HepG2 (cell line): ENCODE data around the gene IGHMBP2. TPM values are rescaled to one million over a fixed set of nuclear protein-coding genes. Genes with fewer than 3 reads are reported as not detected.

Source experiments
- ATAC-seq: fragments of 200-7000 bp; cut with Tn5 transposase; 3 replicates; pipeline ENCODE4 v1.9.1; 2020; ENCODE audit warnings: mild to moderate bottlenecking, moderate library complexity
- BruUV-seq: library from RNA; stranded (reverse); fragments of 400-500 nt; replicated peaks from 2 replicates; lab custom pipeline; 2021; lab: Mats Ljungman, UMichigan
- CTCF ChIA-PET: fragments of 300-600 bp; formaldehyde crosslinking; extraction: SDS; loops from one replicate; lab custom pipeline; 2021; ENCODE audit warnings: low total read pairs, inconsistent platforms, low intra/inter-chr PET ratio; lab: Yijun Ruan, JAX
- POLR2A ChIA-PET: fragments of 350-600 bp; sonication (Branson Sonifier 250); formaldehyde crosslinking; loops from one replicate; lab custom pipeline; 2020; ENCODE audit warnings: antibody characterized with exemption, inconsistent platforms; lab: Yijun Ruan, JAX
- DNase-seq: peaks from one replicate; pipeline ENCODE4 v3.0.0-alpha.2; 2015; ENCODE audit warnings: low spot score
- FAIRE-seq: peaks from 3 replicates; lab custom pipeline; 2011; peaks lifted over from hg19 to GRCh38; lab: Jason Lieb, UNC
- H2AFZ ChIP-seq: one replicate; pipeline ENCODE4 v1.6.1; 2011; ENCODE audit warnings: low read length, inconsistent platforms
- H3K27ac ChIP-seq: fragments of 300-600 bp; 3 replicates; pipeline ENCODE4 v1.8.0; 2011; ENCODE audit warnings: mixed run types, mild to moderate bottlenecking, mixed read lengths, low read length, inconsistent platforms; ENCODE audit not compliant: insufficient read depth; ENCODE audit errors: extremely low read length
- H3K27me3 ChIP-seq, 2 experiments: fragments of 200-600 bp in 1 of 2; 2 replicates in 1 of 2; 3 replicates in 1 of 2; pipeline versions ENCODE4 v1.6.0 to v1.8.0; 2011; ENCODE audit warnings: low read length in 2 of 2, mild to moderate bottlenecking in 2 of 2, moderate library complexity in 2 of 2, inconsistent platforms in 1 of 2; ENCODE audit not compliant: insufficient read depth in 2 of 2, control insufficient read depth in 1 of 2
- H3K36me3 ChIP-seq, 2 experiments: fragments of 200-600 bp in 1 of 2; replicated peaks in 1 of 2; 2 replicates in 1 of 2; 3 replicates in 1 of 2; pipeline versions ENCODE4 v1.5.1 to v1.8.0; 2011; ENCODE audit warnings: low read length in 2 of 2, inconsistent platforms in 1 of 2; ENCODE audit not compliant: insufficient read depth in 2 of 2, control insufficient read depth in 1 of 2
- H3K4me1 ChIP-seq: 2 replicates; pipeline ENCODE4 v1.5.1; 2012; ENCODE audit warnings: low read length, inconsistent platforms; ENCODE audit not compliant: insufficient read depth
- H3K4me2 ChIP-seq: 2 replicates; pipeline ENCODE4 v1.6.0; 2011; ENCODE audit warnings: low read depth, low read length, inconsistent platforms
- H3K4me3 ChIP-seq, 3 experiments: fragments of 200-600 bp in 1 of 3; sonication (generic), shearing (Covaris generic) in 1 of 3; replicated peaks in 1 of 3; 2 replicates each; pipeline ENCODE4 v1.5.1; 2011 to 2016; ENCODE audit warnings: low read length in 3 of 3, inconsistent platforms in 2 of 3, low read depth in 2 of 3, mild to moderate bottlenecking in 2 of 3, control low read depth in 1 of 3, mixed read lengths in 1 of 3; ENCODE audit not compliant: insufficient read depth in 1 of 3
- H3K79me2 ChIP-seq: one replicate; pipeline ENCODE4 v1.6.1; 2011; ENCODE audit warnings: low read length, inconsistent platforms; ENCODE audit not compliant: insufficient read depth
- H3K9ac ChIP-seq: 2 replicates; pipeline ENCODE4 v1.6.0; 2011; ENCODE audit warnings: mild to moderate bottlenecking, low read depth, low read length, inconsistent platforms; ENCODE audit not compliant: insufficient read depth
- H3K9me3 ChIP-seq: 2 replicates; pipeline ENCODE4 v1.5.1; 2012; ENCODE audit warnings: mild to moderate bottlenecking, low read length
- H4K20me1 ChIP-seq: 2 replicates; pipeline ENCODE4 v1.6.0; 2011; ENCODE audit warnings: inconsistent platforms, mild to moderate bottlenecking, low read length, moderate library complexity; ENCODE audit not compliant: insufficient read depth
- KAT7 ChIP-seq: IDR thresholded peaks from 2 replicates; pipeline ENCODE4 v1.6.1; 2018; ENCODE audit warnings: borderline replicate concordance, missing compliant biosample characterization
- PRDM10 ChIP-seq: sonication (generic); formaldehyde crosslinking; IDR thresholded peaks from 2 replicates; pipeline ENCODE4 v1.4.0; 2020; ENCODE audit warnings: low read depth, missing genetic modification reagents
- WGBS: methylation state at CpG from one replicate; pipeline ENCODE4 v1.1.6; 2017; ENCODE audit warnings: low lambda C conversion rate; 5-methylcytosine and 5-hydroxymethylcytosine counted together
- in situ Hi-C: cut with HindIII; loops from 2 replicates; pipeline ENCODE4 v1.10.0; 2017; ENCODE audit warnings: low pct_unique_long_range_greater_than_20kb; ENCODE audit not compliant: extremely low pct_ligation_motif_present
- intact Hi-C: fragments of 100-400 bp; cut with micrococcal nuclease; formaldehyde crosslinking; loops from one replicate; pipeline ENCODE4 v1.10.0; 2022; ENCODE audit not compliant: unreplicated experiment
- polyA plus RNA-seq, 8 experiments: library from polyadenylated mRNA; depleted of rRNA in 3 of 8; stranded (reverse) in 7 of 8; unstranded in 1 of 8; fragments of >200 nt; fragmentation: Illumina TruSeq in 4 of 8; extraction: Trizol in 4 of 8; gene quantifications; 2 replicates each; pipeline versions ENCODE4 v1.2.1 to v1.2.3, GENCODE V29; 2011 to 2016; ENCODE audit warnings: low read depth in 4 of 8, missing spikeins in 1 of 8, mixed read lengths in 1 of 8; ENCODE audit not compliant: insufficient read depth in 1 of 8
- total RNA-seq, 5 experiments: library from RNA; depleted of rRNA; stranded (reverse); fragments of >200 nt; fragmentation: Illumina TruSeq; extraction: Trizol; gene quantifications; 2 replicates each; pipeline ENCODE4 v1.2.3, GENCODE V29; 2016; ENCODE audit warnings: low read depth in 1 of 5
- TF ChIP-seq, protein P1 (sequence below): sonication (generic); formaldehyde crosslinking; conservative IDR thresholded peaks from 2 replicates; pipeline ENCODE4 v1.4.0; 2020; ENCODE audit warnings: missing genetic modification reagents

IGHMBP2 gene
- total and polyA plus RNA-seq, 2 of the 13 experiments (the other 11 are each of a cell fraction or from before 2014, with no cell fraction given), result 8.9 to 9.9 TPM

DNA sequence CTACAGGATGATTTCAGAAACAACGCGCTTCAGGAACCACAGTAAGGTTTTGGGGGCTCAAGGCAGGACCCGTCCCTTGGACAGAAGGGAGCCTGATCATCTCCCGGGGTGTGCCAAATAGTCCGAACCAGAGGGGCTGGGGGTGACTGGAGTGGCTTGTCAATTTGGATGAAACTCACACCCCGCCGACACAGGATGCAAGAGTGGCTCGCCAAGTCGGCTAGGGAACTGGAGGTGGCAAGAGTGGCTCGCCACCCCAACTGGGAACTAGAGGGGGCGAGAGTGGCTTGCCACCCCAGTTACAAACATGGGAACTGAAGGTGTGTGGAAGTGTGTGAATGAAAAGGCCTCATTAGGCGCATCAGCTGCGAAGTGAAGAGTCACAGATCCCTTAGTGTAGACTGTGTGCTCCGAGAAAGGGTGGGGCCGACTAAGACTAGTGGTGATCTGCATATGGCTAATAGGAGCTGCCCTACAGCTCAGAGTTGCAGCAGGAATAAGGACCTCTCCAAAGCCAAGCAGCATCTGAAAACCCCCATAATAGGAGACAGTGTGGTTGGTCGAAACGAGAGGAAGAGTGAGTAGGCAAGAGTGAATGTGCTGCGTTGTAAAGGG, 35.4 kb upstream of the IGHMBP2 start (continued):
- TF ChIP-seq, protein P1, sequence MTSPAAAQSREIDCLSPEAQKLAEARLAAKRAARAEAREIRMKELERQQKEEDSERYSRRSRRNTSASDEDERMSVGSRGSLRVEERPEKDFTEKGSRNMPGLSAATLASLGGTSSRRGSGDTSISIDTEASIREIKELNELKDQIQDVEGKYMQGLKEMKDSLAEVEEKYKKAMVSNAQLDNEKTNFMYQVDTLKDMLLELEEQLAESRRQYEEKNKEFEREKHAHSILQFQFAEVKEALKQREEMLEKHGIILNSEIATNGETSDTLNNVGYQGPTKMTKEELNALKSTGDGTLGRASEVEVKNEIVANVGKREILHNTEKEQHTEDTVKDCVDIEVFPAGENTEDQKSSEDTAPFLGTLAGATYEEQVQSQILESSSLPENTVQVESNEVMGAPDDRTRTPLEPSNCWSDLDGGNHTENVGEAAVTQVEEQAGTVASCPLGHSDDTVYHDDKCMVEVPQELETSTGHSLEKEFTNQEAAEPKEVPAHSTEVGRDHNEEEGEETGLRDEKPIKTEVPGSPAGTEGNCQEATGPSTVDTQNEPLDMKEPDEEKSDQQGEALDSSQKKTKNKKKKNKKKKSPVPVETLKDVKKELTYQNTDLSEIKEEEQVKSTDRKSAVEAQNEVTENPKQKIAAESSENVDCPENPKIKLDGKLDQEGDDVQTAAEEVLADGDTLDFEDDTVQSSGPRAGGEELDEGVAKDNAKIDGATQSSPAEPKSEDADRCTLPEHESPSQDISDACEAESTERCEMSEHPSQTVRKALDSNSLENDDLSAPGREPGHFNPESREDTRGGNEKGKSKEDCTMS (CRISPR knock-in tag), result no peak
- TF ChIP-seq, all 625 proteins: peak for 0

- no peaks in the 10 kb centered on the region for H4K20me1 ChIP-seq
- no peak for FAIRE-seq
- no peaks in the 10 kb centered on the region for H3K36me3 ChIP-seq
- H3K4me1 ChIP-seq, result peaks cover 34% of the 10 kb centered on the region; the same call in 1 of the 2 replicates
- H3K4me2 ChIP-seq, result peak overlapping the region; percentile 74
- peak; percentile 18; the same call in 2 of the 3 replicates for ATAC-seq
- H3K27me3 ChIP-seq, result peaks cover 2 to 26% of the 10 kb centered on the region in 2 experiments; a peak in 3 of 5 replicates
- TF ChIP-seq PRDM10 (CRISPR knock-in tag), result 0 out of 2 replicates have a peak, but pooled peaks have one; percentile 46
- TF ChIP-seq KAT7, result no peak
- TF ChIP-seq, all 625 proteins: peak for 1
- no peak overlapping the region for H3K27ac ChIP-seq
- H2AFZ ChIP-seq, result no peak overlapping the region
- BruUV-seq, result no TSS peak
- intact Hi-C loops (loop anchor here (1.0 kb wide), 1 partner anchor 14 kb away; no protein-coding TSS in a partner anchor), in situ Hi-C loops (no loop called here)
- H3K4me3 ChIP-seq, result peak overlapping the region in 1 of 3 experiments; percentile 50; a peak in 1 of 6 replicates
- H3K79me2 ChIP-seq, result no peaks in the 10 kb centered on the region
- H3K9me3 ChIP-seq, result no peaks in the 10 kb centered on the region
- WGBS, result 38% methylated on average over 9 of the region's 9 CpGs
- H3K9ac ChIP-seq, result no peak overlapping the region
- no peak for DNase-seq
- ChIA-PET CTCF (interaction anchor here (2.2 kb wide), 1 partner anchor 45 kb away, joined by 10 read pairs; no protein-coding TSS in a partner anchor), POLR2A (no interaction called here)
These were observed 33.2 kb upstream of the IGHMBP2 start for GRCh38 chr11:68870470-68870869.
